ENCODE measurements around the gene AGER.
"Not testable (repeated sequence)": the region's sequence is repeated elsewhere in the genome, so short reads cannot be mapped to it uniquely, and the experiment has no call there.

Gene AGER

DNA sequence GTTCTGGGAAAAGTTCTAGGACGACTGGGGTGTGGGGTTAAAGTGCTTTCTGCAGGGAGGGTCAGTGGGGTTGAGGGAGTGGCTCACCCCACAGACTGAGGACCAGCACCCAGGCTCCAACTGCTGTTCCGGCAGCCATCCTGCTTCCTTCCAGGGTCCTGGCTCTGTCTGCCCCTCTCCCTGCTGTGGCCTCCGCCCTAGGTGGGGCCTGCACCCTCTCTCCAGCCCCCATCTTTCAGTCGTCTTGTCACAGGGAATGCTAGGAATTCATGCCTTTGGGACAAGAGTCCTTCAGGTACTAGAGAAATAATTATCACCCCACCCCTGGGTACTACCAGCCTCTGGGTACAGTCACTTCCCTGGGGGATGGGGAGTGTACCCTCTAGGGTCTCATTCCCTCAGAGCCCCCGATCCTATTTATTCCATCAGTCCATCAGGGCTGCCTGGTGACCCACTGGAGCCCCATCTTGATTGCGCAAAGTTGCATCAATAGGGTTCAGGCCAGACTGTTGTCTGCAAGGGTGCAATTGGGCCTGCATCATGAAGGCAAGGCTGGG is at the start of gene AGER:
Gene AGER (minus strand): TSS at position 170 of the 557 bp plus-strand sequence. CDS start 31 bp downstream, at position 139.
- FAIRE-seq = no peak
- no peak for TF ChIP-seq POLR2A (IDR thresholded peaks at IDR 0.05; ENCODE audit: low read depth, low read length)

GRCh38 chr6:32226434-32226833 is 42.4 kb upstream of the AGER start:
- no peak for TF ChIP-seq POLR2A (IDR thresholded peaks at IDR 0.05; ENCODE audit: low read depth, low read length)
- DNase-seq (ENCODE audit: insufficient read length, low spot score) (no peak), FAIRE-seq (no peak)

More for the DNA sequence above, at the start of gene AGER:
- DNase-seq (ENCODE audit: insufficient read length, low spot score) = no peak

- DNase-seq (ENCODE audit: insufficient read length, low spot score) (no peak), FAIRE-seq (no peak)
- TF ChIP-seq POLR2A (IDR thresholded peaks at IDR 0.05; ENCODE audit: low read depth, low read length) = no peak
Measured at GRCh38 chr6:32224696-32225095, 40.6 kb upstream of the AGER start.

- no peak for FAIRE-seq
- no peak for DNase-seq (ENCODE audit: insufficient read length, low spot score)
- no peak for TF ChIP-seq POLR2A (IDR thresholded peaks at IDR 0.05; ENCODE audit: low read depth, low read length)
Measured at GRCh38 chr6:32223258-32224235, 39.5 kb upstream of the AGER start, which contains the start of gene NOTCH4. NOTCH4 (minus strand) TSS chr6:32224067; CDS start chr6:32223928, 139 bp downstream.

- DNase-seq (ENCODE audit: insufficient read length, low spot score) = no peak
- no peak for FAIRE-seq
- TF ChIP-seq POLR2A (IDR thresholded peaks at IDR 0.05; ENCODE audit: low read depth, low read length) = no peak
Measured at GRCh38 chr6:32222333-32223230, 38.5 kb upstream of the AGER start.

- no peak for TF ChIP-seq POLR2A (IDR thresholded peaks at IDR 0.05; ENCODE audit: low read depth, low read length)
- FAIRE-seq (no peak), DNase-seq (ENCODE audit: insufficient read length, low spot score) (no peak)
Measured at GRCh38 chr6:32220021-32220420, 36.0 kb upstream of the AGER start.

DNA sequence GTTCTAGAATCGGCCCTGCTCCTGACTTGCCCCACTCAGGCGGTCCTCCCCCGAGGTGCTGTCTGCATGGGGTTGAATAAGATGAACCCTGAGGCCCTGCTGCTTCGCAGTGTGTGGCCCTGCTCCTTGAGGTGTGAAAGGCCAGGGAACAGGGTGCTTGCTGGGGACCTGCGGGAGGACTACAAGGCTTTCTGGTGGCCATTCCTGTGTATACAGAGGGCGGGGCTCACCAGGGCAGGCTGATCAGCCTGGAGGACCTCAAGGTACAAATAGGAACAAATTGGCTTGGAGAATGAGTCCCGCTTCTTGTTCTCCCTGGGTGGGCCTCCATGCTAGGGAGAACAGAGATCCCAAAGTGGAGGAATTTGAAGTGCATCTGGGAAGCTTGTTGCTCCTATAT is 34.1 kb upstream of the AGER start:
- DNase-seq (ENCODE audit: insufficient read length, low spot score) (no peak), FAIRE-seq (no peak)
- TF ChIP-seq POLR2A (IDR thresholded peaks at IDR 0.05; ENCODE audit: low read depth, low read length) = no peak

DNA sequence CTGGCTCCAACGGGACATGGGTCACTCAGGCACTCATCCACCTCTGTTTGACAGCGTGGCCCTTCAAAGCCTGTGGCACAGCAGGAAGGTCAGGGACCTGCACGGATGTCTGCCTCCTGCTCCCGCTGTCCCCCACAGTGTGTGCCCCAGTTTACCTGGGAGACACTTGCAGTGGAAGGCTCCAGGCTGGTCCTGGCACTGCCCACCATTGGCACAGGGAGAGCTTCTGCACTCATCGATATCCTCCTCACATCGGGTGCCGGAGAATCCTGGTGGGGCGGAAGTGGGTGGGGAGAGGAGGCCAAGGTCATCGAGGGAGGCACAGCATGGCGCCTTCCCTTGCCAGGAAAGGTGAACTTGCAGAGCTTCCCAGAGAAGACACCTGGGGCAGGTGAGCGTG is 32.9 kb upstream of the AGER start:
- no peak for DNase-seq (ENCODE audit: insufficient read length, low spot score)
- no peak for TF ChIP-seq POLR2A (IDR thresholded peaks at IDR 0.05; ENCODE audit: low read depth, low read length)
- FAIRE-seq = no peak

GRCh38 chr6:32216285-32216684 is 32.2 kb upstream of the AGER start:
- FAIRE-seq (no peak), DNase-seq (ENCODE audit: insufficient read length, low spot score) (no peak)
- no peak for TF ChIP-seq POLR2A (IDR thresholded peaks at IDR 0.05; ENCODE audit: low read depth, low read length)

DNA sequence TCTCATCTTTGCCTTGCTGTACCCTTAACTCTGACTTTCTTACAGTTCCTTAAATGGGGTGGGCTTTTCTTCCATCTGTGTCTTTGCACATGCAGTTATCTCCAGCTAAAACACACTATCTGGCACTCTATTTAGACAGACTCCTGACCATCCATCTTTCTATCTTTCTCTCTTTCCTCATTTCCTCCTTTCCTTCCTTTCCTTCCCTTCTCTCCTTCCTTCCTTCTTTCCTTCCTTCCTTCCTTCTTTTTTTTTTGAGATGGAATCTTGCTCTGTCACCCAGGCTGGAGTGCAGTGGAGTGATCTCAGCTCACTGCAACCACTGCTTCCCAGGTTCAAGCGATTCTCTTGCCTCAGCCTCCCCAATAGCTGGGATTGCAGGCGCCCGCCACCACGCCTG is 31.6 kb upstream of the AGER start:
- FAIRE-seq (no peak), DNase-seq (ENCODE audit: insufficient read length, low spot score) (no peak)
- TF ChIP-seq POLR2A (IDR thresholded peaks at IDR 0.05; ENCODE audit: low read depth, low read length) = no peak

GRCh38 chr6:32214126-32214525 is 30.1 kb upstream of the AGER start:
- DNase-seq (ENCODE audit: insufficient read length, low spot score) (no peak), FAIRE-seq (no peak)
- no peak for TF ChIP-seq POLR2A (IDR thresholded peaks at IDR 0.05; ENCODE audit: low read depth, low read length)

DNA sequence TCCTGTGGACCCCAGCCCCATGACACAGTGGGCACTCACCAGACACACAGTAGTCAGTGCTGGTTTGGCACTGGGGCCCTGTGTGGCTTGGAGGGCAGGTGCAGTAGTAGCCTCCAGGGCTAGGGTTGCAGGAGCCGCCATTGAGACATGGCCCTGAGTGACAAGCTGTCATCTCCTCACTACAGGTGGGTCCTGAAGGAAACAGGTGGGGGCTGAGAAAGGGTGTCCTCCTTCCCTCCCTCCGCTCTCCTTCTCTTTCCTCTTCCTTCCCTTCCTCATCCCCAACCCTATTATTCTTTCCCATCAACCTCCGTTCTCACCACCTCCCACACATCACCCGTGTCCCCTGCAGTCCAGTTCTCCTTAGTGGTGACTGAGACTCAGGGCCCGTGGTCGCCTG is 29.6 kb upstream of the AGER start:
- DNase-seq (ENCODE audit: insufficient read length, low spot score) (no peak), FAIRE-seq (no peak)
- TF ChIP-seq POLR2A (IDR thresholded peaks at IDR 0.05; ENCODE audit: low read depth, low read length) = no peak

DNA sequence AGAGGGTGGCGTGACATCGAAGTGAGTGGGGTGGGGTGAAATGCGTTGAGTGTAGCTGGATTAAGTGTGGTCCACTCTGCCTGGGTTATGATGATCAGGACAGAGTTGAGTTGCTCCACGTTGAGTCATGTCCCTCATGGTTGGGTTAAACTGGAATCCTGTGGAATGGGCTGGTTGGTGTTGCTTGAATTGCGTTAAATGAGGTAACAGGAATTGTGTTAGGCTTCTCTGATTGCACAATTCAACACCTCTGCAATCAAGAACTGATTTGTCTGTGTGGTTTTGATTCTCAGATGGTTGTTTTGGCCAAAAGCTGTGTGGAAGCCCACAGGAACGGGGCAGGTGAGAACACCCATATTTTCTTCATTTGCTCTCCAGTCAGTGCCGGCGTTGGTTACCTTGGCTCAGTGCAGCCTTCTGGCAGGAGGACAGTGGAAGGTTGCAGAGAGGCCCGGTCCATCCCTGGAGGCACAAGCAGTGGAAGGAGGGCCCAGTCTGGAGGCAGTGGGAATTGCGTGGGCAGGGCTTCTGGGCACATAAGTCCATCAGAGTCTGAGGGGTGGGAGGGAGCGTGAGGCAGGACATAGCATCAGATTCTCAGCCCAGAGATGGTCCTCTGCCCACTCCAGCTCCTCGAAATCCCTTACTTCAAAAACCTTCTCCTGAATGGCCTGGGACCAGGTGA is 28.2 kb upstream of the AGER start:
- TF ChIP-seq POLR2A (IDR thresholded peaks at IDR 0.05; ENCODE audit: low read depth, low read length) = no peak
- FAIRE-seq (no peak), DNase-seq (ENCODE audit: insufficient read length, low spot score) (no peak)

- DNase-seq (ENCODE audit: insufficient read length, low spot score); FAIRE-seq: not testable (repeated sequence)
Measured at GRCh38 chr6:32211432-32211831, 27.4 kb upstream of the AGER start.

All from H54 (cell line).